ENCODE measurements around the gene ACTR2.
"Not testable (repeated sequence)": the region's sequence is repeated elsewhere in the genome, so short reads cannot be mapped to it uniquely, and the experiment has no call there.

ACTR2 gene

DNA sequence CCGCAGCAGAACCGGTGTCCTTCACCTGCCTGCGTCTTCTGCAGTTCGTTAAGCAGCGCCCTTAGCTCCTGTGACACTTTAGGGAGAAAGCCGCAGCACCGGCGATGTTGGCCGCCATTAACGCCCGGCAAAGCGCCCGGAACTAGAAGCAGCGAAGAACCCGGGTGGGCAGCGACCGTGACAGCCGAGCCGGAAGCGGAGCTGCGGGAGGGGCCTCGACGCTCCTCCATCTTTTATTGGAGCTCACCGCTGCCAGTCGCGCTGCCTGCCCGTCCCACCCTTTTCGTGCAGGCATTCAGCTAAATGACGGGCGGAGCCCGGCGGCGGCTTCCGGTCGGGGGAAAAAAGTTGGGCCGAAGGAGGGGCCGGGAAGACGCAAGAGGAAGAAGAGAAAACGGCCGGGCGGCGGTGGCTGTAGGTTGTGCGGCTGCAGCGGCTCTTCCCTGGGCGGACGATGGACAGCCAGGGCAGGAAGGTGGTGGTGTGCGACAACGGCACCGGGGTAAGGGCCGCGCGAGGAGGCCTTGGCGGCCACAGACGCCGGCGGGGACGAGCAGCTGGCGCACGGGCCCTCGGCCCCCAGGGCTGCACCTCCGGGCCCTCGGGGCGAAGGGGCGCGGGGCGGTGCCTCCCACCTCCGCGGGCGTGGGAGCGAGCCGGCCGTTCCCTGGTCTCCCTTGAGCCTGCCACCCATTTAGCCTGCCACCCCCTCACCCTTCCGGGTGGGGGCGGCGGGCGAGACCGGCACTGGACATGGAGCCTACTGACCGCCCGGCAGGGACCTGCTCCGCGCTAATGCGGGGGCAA lies at the start of gene ACTR2:
Gene ACTR2, plus strand, starts transcription at position 376 of the 807 bp plus-strand sequence. Its CDS starts 79 bp downstream, at position 455.
- DNase-seq (ENCODE audit: low read depth): peak; percentile 81

DNA sequence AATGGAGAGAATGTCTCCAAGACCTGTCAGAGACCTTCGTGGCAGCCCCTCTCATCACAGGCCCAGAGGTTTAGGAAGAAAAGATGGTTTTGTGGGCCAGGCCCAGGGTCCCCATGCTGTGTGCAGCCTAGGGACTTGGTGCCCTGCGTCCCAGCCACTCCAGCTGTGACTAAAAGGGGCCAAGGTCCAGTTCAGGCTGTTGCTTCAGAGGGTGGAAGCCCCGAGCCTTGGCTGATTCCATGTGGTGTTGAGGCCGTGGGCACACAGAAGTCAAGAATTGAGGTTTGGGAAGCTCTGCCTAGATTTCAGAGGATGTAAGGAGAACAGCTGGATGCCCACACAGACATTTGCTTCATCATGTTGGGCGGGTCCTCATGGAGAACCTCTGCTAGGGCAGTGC lies 45.1 kb upstream of the ACTR2 start:
- DNase-seq (ENCODE audit: low read depth): no peak

DNA sequence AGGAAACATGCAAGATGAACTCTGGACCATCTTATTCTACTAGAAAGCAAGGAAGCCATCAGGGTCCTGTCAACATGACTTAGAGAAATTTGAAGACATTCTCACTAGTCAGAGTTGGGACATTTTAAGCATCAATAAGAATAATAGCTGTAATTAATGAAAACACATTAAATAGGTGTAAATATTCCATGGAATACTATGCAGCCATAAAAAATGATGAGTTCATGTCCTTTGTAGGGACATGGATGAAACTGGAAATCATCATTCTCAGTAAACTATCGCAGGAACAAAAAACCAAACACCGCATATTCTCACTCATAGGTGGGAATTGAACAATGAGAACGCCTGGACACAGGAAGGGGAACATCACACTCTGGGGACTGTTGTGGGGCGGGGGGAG lies 44.2 kb upstream of the ACTR2 start:
- DNase-seq (ENCODE audit: low read depth): not testable (repeated sequence)

- no peak for DNase-seq (ENCODE audit: low read depth)
Measured at GRCh38 chr2:65185012-65185411, 42.6 kb upstream of the ACTR2 start.

DNA sequence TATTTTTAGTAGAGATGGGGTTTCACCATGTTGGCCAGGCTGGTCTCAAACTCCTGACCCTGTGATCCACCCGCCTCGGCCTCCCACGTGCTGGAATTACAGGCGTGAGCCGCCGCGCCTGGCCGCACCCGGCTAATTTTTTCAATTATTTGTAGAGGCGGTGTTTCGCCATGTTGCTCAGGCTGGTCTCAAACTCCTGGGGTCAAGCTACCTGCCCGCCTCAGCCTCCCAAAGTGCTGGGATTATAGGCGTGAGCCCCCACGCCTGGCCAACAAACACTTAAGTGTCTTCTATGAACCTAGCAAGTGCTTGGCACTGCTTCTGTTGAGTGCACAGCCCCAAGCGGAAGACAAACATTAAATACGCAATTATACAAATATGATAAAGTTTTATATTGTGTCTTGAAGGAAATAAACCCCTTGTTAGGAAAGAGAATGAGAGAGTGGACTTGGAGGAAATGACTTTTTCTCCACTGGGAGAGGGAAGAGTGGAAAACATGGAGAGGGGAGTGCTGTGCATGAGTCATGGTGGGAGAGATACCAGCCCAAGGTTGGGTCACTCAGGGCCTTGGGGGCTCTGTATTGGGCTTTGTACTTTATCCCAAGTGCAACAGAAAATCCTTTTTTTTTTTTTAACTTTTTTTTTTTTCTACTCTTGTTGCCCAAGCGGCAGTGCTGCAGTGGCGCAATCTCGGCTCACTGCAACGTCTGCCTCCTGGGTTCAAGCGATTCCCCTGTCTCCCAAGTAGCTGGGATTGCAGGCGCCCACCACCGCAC lies 41.4 kb upstream of the ACTR2 start:
- DNase-seq (ENCODE audit: low read depth): no peak

DNA sequence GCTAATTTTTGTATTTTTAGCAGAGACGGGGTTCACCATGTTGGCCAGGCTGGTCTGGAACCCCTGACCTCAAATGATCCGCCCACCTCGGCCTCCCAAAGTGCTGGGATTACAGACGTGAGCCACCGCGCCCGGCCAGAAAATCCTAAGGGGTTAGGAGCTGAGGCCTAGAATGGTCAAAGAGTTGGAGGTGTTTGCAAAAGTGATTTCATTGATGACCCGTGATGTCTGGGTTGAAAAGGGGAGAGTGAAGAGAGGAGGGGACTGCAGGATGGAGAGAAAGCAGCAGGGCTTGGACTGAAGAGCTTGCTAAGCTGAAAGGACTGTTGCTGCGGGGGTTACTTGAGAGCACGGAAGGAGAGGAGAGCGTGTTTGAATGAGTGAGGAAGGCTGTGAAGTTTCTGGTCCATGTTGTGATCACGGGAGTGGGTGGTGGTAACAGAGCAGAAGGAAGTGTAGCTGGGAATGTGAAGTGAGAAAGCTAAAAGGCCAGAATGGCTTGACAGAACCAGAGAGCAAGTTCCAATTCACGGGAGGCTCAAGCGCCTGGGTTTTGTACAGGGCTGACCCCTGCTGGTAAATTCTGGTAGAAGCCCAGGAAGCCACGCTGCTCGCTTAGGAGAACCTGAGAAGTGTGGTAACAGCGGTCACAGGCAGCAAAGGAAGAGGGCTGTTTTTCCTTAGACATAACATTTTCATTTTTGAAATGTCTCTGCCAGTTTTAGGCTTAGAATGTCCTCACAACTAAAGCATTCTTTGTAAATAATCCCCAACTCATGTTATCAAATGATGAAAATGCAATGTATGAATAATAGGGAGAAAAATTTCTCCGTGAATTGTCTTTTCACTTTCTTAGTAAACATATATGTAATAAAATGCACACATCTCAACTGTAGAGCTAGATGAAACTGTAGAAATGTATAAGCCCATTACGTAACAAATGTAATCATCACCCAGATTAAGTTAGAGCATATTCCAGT lies 40.5 kb upstream of the ACTR2 start:
- peak; percentile 36 for DNase-seq (ENCODE audit: low read depth)

DNA sequence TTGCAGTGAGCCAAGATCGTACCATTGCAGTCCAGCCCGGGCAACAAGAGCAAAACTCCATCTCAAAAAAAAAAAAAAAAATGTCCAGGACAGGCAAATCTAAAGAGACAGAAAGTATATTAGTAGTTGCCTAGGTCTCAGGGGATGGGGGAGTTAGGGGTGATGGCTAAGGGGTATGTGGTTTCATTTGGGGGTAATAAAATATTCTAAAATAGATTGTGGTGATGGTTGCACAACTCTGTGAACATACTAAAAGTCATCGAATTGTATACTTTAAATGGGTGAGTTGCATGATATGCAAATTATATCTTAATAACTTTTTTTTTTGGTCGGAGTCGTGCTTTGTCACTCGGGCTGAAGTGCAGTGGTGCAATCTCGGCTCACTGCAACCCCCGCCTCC lies 34.2 kb upstream of the ACTR2 start:
- no peak for DNase-seq (ENCODE audit: low read depth)

DNA sequence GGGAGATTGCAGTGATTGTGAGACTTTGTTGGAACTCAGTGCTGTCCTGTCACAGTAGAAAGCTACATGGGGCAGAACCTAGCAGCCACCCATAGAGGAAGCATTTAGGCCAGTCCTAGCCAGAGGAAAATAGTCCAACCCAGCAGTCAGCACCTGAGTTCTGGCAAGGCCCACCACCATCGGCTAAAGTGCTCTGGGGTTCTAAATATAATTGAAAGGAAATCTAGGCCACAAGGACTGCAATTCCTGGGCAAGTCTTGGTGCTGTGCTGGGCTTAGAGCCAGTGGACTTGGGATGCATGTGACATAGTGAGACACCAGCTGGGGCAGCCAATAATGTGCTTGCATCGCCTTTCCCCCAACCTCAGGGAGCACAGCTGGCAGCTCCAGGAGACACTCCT lies 28.9 kb upstream of the ACTR2 start:
- no peak for DNase-seq (ENCODE audit: low read depth)

- no peak for DNase-seq (ENCODE audit: low read depth)
Measured at GRCh38 chr2:65199166-65199565, 28.5 kb upstream of the ACTR2 start.

- no peak for DNase-seq (ENCODE audit: low read depth)
Measured at GRCh38 chr2:65199891-65200290, 27.7 kb upstream of the ACTR2 start.

- no peak for DNase-seq (ENCODE audit: low read depth)
Measured at GRCh38 chr2:65204461-65205210, 23.0 kb upstream of the ACTR2 start.

GRCh38 chr2:65212115-65212514 lies 15.5 kb upstream of the ACTR2 start:
- DNase-seq (ENCODE audit: low read depth): no peak

GRCh38 chr2:65212619-65213018 lies 15.0 kb upstream of the ACTR2 start:
- no peak for DNase-seq (ENCODE audit: low read depth)

DNA sequence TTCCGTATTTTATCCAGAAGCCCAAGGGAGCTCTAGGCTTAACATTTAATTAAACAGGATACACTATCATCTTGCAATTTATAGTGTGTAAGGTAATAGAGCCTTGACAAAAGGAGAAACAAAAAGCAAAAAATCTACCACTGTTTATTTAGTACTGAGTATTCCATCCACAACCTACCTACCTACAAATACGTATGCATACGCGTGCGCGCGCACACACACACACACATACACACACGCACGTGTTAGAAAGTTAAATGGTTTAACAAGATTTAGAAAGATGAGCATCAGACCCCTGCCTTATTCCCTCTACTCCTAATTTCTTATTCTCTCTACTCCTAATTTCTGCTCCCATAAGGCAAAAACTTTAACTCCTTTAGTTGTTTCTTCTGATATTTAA lies 14.6 kb upstream of the ACTR2 start:
- DNase-seq (ENCODE audit: low read depth): no peak

GRCh38 chr2:65214361-65214760 lies 13.3 kb upstream of the ACTR2 start:
- DNase-seq (ENCODE audit: low read depth): no peak

DNA sequence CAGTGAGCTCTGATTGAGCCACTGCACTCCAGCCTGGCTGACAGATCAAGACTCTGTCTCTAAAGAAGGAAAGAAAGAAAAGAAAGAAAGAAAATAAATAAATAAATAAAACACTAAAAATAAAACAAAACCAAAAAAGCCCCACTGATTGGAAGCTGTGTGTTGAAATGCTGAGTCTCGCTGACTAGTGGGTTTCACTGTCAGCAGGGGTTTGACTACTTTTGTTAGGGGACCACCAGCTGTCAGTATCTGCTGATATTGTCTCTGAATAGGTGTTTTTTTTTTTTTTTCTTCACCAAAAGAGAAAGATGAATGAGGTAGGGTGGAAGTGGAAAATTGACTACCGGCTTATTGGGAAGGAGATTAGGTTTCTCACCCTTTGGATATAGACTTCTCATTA lies 12.8 kb upstream of the ACTR2 start:
- no peak for DNase-seq (ENCODE audit: low read depth)

DNA sequence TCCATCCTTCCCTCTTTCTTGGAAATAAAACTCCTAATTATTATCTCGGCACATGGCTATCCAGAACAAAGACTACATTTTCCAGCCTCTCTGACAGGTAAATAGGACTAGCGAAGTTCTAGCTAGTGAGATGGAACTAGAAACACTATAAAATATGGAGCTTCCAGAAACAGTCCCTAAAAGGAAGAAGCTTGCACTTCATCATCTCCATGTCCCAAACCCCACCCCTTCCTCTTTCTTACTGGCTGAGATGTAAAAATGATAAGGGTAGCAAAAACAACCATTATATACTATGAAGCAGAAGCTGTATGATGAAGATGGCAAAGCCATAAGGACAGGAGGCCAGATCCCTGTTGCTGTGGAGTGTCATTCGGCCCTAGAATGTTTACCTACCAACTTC lies 11.7 kb upstream of the ACTR2 start:
- no peak for DNase-seq (ENCODE audit: low read depth)

DNA sequence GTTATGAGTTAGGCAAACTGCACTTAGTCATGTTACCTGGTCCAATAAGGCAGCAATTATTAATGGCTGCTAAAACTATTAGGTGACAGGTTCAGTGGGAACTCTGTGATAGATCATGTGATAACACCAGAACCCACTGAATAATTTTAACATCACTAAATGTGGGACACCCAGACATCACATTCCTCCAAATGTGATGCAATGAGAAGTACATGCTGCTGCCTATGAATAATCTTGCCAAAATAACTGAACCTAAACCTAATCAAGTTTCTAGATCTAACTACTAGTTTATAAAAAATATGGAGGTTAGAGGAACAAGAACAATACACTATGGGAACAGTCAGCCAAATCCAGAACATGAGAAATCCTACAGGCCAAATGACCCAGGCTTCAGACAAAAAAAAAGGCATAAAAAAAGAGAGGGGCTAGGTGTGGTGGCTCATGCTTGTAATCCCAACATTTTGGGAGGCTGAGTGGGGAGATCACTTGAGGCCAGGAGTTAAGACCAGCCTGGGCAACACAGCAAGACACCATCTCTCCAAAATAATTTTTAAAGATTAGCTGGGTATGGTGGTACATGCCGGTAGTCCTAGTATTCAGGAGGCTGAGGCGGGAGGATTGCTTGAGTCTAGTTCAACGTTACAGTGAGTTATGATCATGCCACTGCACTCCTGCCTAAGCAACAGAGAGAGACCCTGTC lies 7.0 kb upstream of the ACTR2 start:
- no peak for DNase-seq (ENCODE audit: low read depth)

DNA sequence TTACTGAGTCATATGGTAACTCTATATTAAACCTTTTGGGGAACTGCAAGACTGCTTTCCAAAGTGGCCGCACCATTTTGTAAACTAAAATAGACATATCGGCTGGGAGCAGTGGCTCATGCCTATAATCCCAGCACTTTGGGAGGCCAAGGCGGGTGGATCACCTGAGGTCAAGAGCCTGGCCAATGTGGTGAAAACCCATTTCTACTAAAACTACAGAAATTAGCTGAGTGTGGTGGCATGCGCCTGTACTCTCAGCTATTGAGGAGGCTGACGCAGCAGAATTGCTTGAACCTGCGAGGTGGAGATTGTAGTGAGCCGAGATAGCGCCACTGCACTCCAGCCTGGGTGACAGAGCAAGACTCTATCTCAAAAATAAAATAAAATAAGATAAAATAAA lies 6.4 kb upstream of the ACTR2 start:
- not testable (repeated sequence) for DNase-seq (ENCODE audit: low read depth)

- no peak for DNase-seq (ENCODE audit: low read depth)
Measured at GRCh38 chr2:65227020-65227455, 593 bp upstream of the ACTR2 start.

GRCh38 chr2:65228263-65228750 lies 676 bp downstream of the ACTR2 start:
- no peak for DNase-seq (ENCODE audit: low read depth)

Measured in non-pigmented ciliary epithelial cell (primary cell).